ENCODE measurements around the gene FREM2.

- TF ChIP-seq CTCF (conservative IDR thresholded peaks at IDR 0.05; ENCODE audit: low read depth, low read length) (no peak), FOS (IDR thresholded peaks at IDR 0.05; ENCODE audit: low read depth, low read length) (no peak), RCOR1 (IDR thresholded peaks at IDR 0.05; ENCODE audit: insufficient replicate concordance, low read length) (no peak), SMC3 (IDR thresholded peaks at IDR 0.05; ENCODE audit: low read depth, low read length) (no peak)
Measured at GRCh38 chr13:38690231-38690630, 3.4 kb downstream of the FREM2 start.

Measured in IMR-90 (cell line).